HepG2 (cell line): ENCODE measurements around the gene EVI5.

Source experiments
- ARNT ChIP-seq: fragments of 450-650 bp; IDR thresholded peaks from 2 replicates; pipeline ENCODE4 v1.6.1; 2017
- CEBPB ChIP-seq: IDR thresholded peaks from 2 replicates; pipeline ENCODE4 v1.6.1; 2011; ENCODE audit warnings: low read depth, low read length, improper control_type of control experiment, borderline replicate concordance
- CHCHD3 ChIP-seq: sonication (generic); formaldehyde crosslinking; IDR thresholded peaks from 2 replicates; pipeline ENCODE4 v1.8.0; 2022; ENCODE audit warnings: mild to moderate bottlenecking, missing genetic modification reagents, moderate library complexity
- RFX3 ChIP-seq: IDR thresholded peaks from 2 replicates; pipeline ENCODE4 v1.6.1; 2016; ENCODE audit warnings: missing biosample characterization, missing genetic modification reagents
- STAT6 ChIP-seq: sonication (generic); formaldehyde crosslinking; IDR thresholded peaks from 2 replicates; pipeline ENCODE4 v1.4.0; 2020; ENCODE audit warnings: missing genetic modification reagents, mild to moderate bottlenecking, borderline replicate concordance

- TF ChIP-seq RFX3 (CRISPR knock-in tag) (no peak), CHCHD3 (CRISPR knock-in tag) (no peak), ARNT (no peak), STAT6 (CRISPR knock-in tag) (no peak), CEBPB (no peak)
Measured at GRCh38 chr1:92701147-92701546, 83.8 kb downstream of the EVI5 start.
